HepG2 (cell line): ENCODE data around the gene EXOC1. TPM values are rescaled to one million over a fixed set of nuclear protein-coding genes. Genes with fewer than 3 reads are reported as not detected.

Experiments
- BCLAF1 ChIP-seq: fragments of 450-650 bp; IDR thresholded peaks from 2 replicates; pipeline ENCODE4 v1.6.1; 2017; ENCODE audit warnings: mild to moderate bottlenecking
- FOXP4 ChIP-seq: sonication (generic); formaldehyde crosslinking; IDR thresholded peaks from 2 replicates; pipeline ENCODE4 v1.4.0; 2020; ENCODE audit warnings: missing genetic modification reagents
- HNF4G ChIP-seq, 2 experiments: sonication (generic) in 1 of 2; formaldehyde crosslinking in 1 of 2; IDR thresholded peaks; 2 replicates each; pipeline versions ENCODE4 v1.4.0 to v1.6.1; 2011 to 2020; ENCODE audit warnings: borderline replicate concordance in 2 of 2, low read depth in 2 of 2, mild to moderate bottlenecking in 2 of 2, low read length in 1 of 2, missing genetic modification reagents in 1 of 2, moderate library complexity in 1 of 2
- IRF2 ChIP-seq: IDR thresholded peaks from 2 replicates; pipeline ENCODE4 v1.6.1; 2018; ENCODE audit warnings: missing genetic modification reagents, missing compliant biosample characterization
- MAFF ChIP-seq: IDR thresholded peaks from 2 replicates; pipeline ENCODE4 v1.6.1; 2011; ENCODE audit warnings: low read depth, low read length, improper control_type of control experiment
- MED13 ChIP-seq: sonication (generic); formaldehyde crosslinking; IDR thresholded peaks from 2 replicates; pipeline ENCODE4 v1.5.0; 2020; ENCODE audit warnings: missing genetic modification reagents
- NAIF1 ChIP-seq: sonication (generic); formaldehyde crosslinking; IDR thresholded peaks from 2 replicates; pipeline ENCODE4 v1.5.0; 2020; ENCODE audit warnings: mild to moderate bottlenecking, missing genetic modification reagents, borderline replicate concordance
- NFAT5 ChIP-seq: sonication (generic); formaldehyde crosslinking; IDR thresholded peaks from 2 replicates; pipeline ENCODE4 v1.4.0; 2020; ENCODE audit warnings: missing genetic modification reagents
- RFXAP ChIP-seq: sonication (generic); formaldehyde crosslinking; IDR thresholded peaks from 2 replicates; pipeline ENCODE4 v1.4.0; 2020; ENCODE audit warnings: missing genetic modification reagents, borderline replicate concordance
- ZBTB43 ChIP-seq: sonication (generic); formaldehyde crosslinking; conservative IDR thresholded peaks from 2 replicates; pipeline ENCODE4 v1.4.0; 2020; ENCODE audit warnings: missing genetic modification reagents
- ZNF292 ChIP-seq: sonication (generic); formaldehyde crosslinking; IDR thresholded peaks from 2 replicates; pipeline ENCODE4 v1.8.1; 2022; ENCODE audit warnings: mild to moderate bottlenecking, low read depth, missing genetic modification reagents, borderline replicate concordance
- ZNF607 ChIP-seq: sonication (generic); formaldehyde crosslinking; IDR thresholded peaks from 2 replicates; pipeline ENCODE4 v1.5.1; 2020; ENCODE audit warnings: missing genetic modification reagents, mild to moderate bottlenecking, borderline replicate concordance
- ZNF891 ChIP-seq: sonication (generic); formaldehyde crosslinking; IDR thresholded peaks from 2 replicates; pipeline ENCODE4 v1.5.0; 2020; ENCODE audit warnings: mild to moderate bottlenecking, missing genetic modification reagents
- ZSCAN29 ChIP-seq: sonication (generic); formaldehyde crosslinking; conservative IDR thresholded peaks from 2 replicates; pipeline ENCODE4 v1.4.0; 2020; ENCODE audit warnings: mild to moderate bottlenecking, missing genetic modification reagents
- polyA plus RNA-seq, 8 experiments: library from polyadenylated mRNA; depleted of rRNA in 3 of 8; stranded (reverse) in 7 of 8; unstranded in 1 of 8; fragments of >200 nt; fragmentation: Illumina TruSeq in 4 of 8; extraction: Trizol in 4 of 8; gene quantifications; 2 replicates each; pipeline versions ENCODE4 v1.2.1 to v1.2.3, GENCODE V29; 2011 to 2016; ENCODE audit warnings: low read depth in 4 of 8, missing spikeins in 1 of 8, mixed read lengths in 1 of 8; ENCODE audit not compliant: insufficient read depth in 1 of 8
- total RNA-seq, 5 experiments: library from RNA; depleted of rRNA; stranded (reverse); fragments of >200 nt; fragmentation: Illumina TruSeq; extraction: Trizol; gene quantifications; 2 replicates each; pipeline ENCODE4 v1.2.3, GENCODE V29; 2016; ENCODE audit warnings: low read depth in 1 of 5
- TF ChIP-seq, protein P1 (sequence below): sonication (generic); formaldehyde crosslinking; IDR thresholded peaks from 2 replicates; pipeline ENCODE4 v1.4.0; 2020; ENCODE audit warnings: mild to moderate bottlenecking, missing genetic modification reagents

Gene EXOC1
- total and polyA plus RNA-seq, 2 of the 13 experiments (the other 11 are each of a cell fraction or from before 2014, with no cell fraction given): 9.1 to 18.4 TPM

GRCh38 chr4:55948726-55949481 is 95.5 kb downstream of the EXOC1 start, which contains the start of gene CEP135 (continued):
- TF ChIP-seq MED13 (CRISPR knock-in tag): peak; percentile 86
- TF ChIP-seq MAFF: no peak
- TF ChIP-seq, protein P1, sequence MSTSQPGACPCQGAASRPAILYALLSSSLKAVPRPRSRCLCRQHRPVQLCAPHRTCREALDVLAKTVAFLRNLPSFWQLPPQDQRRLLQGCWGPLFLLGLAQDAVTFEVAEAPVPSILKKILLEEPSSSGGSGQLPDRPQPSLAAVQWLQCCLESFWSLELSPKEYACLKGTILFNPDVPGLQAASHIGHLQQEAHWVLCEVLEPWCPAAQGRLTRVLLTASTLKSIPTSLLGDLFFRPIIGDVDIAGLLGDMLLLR: peak; percentile 91
- TF ChIP-seq BCLAF1: no peak
- no peak; the same call in 1 of the 2 replicates for TF ChIP-seq ZNF292 (CRISPR knock-in tag)
- peak; percentile 92 for TF ChIP-seq RFXAP (CRISPR knock-in tag)
- TF ChIP-seq ZSCAN29 (CRISPR knock-in tag): 0 out of 2 replicates have a peak, but pooled peaks have one; percentile 49
- peak; percentile 81; the same call in 1 of the 2 replicates for TF ChIP-seq NFAT5 (CRISPR knock-in tag)
- peak; percentile 40; the same call in 1 of the 2 replicates for TF ChIP-seq IRF2 (CRISPR knock-in tag)
- peak; percentile 74 for TF ChIP-seq FOXP4 (CRISPR knock-in tag)
- no peak; the same call in 1 of the 2 replicates for TF ChIP-seq HNF4G (IDR thresholded peaks at IDR 0.05; ENCODE audit: borderline replicate concordance, low read depth, low read length)
- TF ChIP-seq HNF4G (CRISPR knock-in tag; IDR thresholded peaks at IDR 0.05; ENCODE audit: borderline replicate concordance, low read depth): peak; percentile 71
- TF ChIP-seq ZNF607 (CRISPR knock-in tag): peak; percentile 64; the same call in 1 of the 2 replicates
- TF ChIP-seq ZBTB43 (CRISPR knock-in tag): peak; percentile 71
- peak; percentile 90; the same call in 1 of the 2 replicates for TF ChIP-seq NAIF1 (CRISPR knock-in tag)
- peak; percentile 96 for TF ChIP-seq ZNF891 (CRISPR knock-in tag)
